Measurements from ENCODE around the gene KCNIP4.
A peak's percentile ranks its signal among the peaks of the same experiment; 100 is the strongest.

The KCNIP4 gene

DNA sequence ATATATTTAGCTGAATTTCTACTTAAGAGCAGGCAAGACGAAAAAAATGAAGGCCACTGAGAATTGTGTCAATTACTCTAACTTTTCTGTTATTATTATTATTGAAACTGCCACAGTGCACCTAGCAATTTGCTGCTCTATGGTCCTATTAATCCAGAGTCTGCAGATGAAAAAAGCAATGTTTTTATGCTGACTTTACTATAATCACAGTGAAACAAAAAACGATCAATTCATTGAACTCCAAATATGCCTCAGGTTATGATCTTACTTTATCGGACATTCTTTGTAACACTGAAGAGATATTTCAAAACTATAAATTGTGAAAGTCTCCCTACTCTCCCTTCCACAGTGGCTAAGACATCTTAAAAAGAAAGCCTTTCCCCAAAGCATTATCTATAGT is 474.4 kb downstream of the KCNIP4 start:
- no peak for DNase-seq

DNA sequence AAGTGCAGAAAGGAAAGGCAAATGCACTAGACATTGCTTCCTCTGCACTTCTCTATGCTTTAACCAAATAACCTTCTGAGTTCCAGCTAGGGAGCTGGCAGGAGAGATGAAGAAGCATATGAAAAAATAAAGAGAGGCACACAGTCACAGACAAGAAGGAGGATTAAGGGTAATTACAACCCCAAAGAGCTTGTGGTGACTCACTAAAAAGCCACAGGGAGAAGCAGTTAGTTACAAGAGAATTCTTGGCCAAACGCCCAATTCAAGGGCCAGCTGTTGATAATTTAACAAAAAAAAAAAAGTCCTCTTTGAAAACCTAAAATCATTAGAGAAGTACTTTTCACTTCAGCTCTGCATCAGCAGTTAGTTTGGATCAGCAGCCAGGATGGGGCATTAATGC is 478.0 kb downstream of the KCNIP4 start:
- peak in 2 of 58 donors; percentile 2 to 18 for DNase-seq

DNA sequence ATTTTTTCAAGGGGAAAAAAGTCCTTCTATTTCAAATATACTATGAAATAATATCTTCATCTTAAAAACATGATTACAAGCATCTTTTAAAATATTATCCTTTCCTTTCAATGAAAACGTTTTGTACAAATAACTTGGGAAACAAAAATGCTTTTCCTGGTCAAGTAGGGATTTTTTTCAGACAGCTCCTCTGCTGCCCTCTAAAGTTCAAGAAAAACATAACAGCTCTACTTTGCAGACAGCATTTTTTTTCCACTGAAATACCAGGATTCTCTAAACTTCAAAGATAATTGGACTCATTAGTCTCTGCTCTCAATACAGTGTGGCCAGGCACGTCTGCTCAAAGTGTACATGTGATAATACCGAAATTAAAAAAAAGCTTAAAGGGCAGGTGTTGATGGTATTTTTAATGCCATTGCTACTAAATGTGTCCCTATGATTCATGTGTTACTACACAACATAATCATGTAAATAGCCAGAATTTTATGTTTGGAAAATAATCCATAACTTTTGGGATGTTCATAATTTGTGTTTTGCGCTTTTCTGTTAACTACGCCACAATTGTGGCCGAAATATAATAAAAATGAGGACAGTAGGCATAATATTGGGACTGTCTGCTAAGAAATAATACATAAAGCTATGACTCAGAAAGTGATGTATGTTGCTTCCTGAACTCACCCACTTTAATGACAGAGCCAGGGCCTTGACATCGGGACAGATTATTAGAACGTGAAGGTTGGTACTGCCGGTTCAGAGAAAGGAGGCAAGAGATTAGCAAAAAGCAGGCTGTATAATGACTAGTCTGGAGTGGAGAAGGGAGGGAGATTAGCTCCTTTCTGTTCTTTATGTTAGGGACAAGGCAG is 478.9 kb downstream of the KCNIP4 start:
- peak in 1 of 58 donors; percentile 9 for DNase-seq

DNA sequence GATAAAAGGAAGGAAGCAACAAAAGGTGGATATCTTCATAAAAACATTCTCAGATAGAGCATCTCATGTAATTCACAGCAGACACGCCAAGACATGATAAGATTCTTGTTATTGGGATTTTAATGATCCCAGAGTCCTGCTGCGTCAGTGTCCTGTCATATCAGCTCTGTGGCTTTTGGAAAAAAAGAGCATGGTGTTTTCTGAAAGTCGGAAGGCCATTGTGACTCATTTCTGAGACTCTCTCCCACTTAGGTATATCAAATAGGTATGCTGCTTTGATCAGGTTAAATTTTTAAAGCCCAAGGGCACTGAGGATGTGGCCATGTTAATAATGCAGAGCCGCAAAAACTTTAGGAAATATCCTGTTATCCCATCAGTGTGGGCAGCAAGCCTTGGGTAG is 481.0 kb downstream of the KCNIP4 start:
- no peak for DNase-seq

DNA sequence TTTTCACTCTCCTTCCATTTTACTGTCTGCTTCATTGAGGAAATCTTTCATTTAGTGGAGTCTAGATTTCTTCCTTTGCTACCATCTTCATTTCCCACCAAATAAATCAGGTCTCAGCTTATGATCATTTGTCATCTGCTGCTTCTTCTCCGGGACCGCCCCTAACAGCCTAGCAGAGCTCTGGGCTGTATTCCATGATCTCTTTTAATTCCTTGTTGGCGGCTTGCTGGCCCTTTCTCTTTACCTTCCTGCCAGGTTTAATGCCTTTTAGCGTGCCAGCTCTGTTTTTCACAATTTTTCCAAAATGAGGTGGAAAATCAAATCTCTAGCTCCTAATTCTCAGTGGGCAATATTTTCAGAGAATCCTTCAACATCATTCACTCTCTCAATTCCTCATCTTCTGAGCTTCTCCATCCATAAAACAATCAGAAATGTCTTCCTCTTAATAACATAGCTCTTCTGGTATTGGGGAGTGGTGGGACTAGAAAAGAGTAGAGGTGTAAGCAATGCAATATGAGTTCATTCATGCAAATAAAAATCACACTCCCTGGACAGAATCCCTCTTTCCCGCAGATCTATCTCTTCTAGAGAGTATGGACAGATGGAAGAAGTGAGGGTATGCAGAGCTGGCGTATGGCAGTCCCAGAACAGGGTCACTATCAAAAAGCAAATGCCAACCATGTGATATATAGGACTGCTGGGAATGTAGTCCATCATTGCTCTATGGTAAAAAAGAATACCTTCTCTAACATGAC is 491.3 kb downstream of the KCNIP4 start:
- no peak for DNase-seq

DNA sequence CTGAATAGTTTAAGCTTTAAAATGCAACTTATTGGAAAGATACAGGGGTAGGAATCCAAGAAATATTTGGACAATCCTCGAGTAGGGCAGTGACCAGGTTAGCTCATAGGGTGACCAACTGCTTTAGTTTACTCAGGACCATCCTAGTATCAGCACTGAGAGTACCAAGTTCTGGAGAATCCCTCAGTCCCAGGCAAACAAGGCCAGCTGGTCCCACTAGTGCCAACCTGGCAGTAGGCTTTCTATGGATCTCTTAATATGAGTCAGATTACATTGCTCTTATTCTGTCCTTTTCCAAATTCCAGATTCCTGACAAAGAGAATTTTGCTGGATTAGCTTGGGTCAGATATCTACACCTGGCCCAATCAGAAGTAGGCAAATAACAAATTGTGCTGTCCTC is 493.7 kb downstream of the KCNIP4 start:
- no peak for DNase-seq

DNA sequence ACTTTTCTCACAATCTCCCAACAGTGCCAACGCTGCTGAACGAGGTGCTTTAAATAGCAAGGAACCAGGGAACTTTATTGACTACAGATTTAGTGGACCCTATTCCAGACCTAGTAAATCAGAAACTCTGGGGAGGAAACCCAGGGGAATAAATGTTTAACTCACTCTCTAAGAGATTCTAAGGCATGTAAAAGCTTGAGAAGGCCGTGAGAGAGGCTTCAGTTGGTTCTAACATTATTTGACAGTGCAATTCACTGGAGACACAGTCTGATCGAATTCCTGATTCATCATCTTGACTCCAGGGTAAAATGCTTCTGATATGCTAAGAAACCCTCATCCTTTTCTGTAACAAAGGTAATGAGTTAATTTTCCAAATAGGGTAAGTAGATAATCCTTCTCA is 494.4 kb downstream of the KCNIP4 start:
- DNase-seq: no peak

DNA sequence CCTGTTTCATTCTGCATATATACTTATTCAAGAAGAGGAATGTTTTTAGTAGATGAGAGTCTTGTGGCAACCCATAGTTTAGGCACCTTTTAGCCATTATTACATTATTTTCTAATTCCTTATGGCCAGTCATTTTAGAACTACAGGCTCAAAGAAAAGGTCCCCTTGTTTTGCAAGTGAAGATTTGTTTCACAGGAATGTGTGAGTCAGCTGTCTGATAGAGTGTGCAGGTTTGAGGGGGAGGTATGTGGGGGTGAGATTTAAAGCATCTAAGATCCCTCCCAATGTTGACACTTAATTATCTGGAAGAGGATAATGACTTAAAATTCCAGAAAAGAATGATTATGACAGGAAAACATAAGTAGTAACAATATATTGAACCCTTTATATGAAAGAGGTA is 495.6 kb downstream of the KCNIP4 start:
- DNase-seq: no peak

DNA sequence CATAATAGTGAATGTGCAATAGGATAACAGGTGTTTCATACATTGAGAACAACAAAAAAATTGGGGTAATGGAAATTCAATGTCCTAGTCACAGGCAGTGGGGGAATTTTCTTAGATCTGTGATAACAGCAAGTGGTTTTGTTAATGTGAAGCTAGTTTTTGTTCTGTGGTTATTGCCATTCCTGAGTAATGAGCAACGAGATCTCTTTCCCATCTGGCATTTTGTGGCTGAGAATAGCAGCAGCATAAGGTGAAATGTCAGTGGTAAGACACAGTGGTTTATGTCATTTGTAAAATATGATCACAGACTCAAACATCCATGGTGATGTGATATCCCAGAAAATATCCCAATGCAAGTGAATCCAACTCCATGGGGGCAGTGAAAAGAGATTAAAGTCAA is 497.5 kb downstream of the KCNIP4 start:
- no peak for DNase-seq

DNA sequence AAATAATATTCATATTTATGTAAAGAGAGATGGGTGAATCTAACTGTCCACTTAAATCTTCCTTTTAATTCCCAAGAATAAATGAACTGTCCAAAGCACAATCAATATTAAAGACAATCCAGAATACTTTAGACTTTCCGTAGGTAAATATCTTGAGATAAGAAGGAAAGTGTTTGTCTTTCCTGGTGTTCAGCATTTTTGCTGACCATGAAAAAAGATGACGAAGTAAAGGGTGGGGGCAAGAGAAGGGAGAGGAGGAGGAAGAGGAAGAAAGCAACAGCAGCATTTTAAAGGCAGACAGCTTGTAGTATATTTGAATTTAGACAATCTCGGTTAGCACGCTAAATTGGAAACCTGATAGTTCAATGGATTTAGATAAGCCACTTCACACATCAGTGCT is 498.2 kb downstream of the KCNIP4 start:
- DNase-seq: no peak

DNA sequence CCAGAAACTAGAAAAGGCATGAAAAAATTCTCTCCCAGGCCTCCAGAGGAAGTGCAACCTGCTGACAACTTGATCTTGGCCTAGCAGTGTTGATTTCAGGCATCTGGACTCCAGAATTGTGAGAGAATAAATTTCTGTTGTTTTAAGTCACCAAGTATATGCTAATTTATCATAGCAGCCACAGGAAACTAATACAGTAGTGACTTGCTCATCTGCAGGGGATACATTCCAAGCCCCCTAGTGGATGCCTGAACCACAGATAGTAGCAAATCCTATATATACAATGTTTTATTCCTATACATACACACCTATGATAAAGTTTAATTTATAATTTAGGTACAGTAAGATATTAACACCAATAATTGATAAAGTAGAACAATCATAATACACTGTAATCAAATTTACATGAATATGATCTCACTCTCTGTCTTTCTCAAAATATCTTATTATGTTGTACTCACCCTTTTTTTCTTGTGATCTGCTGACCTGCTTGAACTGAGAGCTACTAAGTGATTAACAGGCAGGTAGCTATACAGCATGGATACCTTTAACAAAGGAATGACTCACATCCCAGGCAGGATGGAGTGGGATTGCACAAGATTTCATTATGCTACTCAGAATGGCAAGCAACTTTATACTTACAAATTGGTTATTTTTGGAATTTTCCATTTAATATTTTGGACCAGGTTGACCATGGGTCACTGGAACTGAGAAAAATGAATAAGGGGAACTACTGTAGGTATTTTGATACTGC is 501.1 kb downstream of the KCNIP4 start:
- no peak for DNase-seq

DNA sequence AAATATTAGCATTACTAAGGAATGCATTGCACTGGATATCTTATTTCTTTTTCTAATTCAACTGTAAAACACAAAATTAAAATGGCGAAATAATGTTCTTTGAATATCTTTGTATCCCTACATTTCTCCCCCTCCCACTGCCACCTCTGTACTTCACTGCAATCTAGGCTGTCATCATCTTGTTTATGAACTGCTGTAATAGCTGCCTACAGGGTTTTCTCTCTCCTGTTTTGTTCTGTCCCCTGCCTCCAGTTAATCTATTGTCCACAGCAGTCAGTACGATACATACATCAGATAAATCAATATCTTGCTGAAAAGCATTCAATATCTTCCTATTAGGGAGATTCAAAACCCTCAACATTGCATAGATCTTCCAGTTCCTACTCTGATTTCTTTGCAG is 528.4 kb downstream of the KCNIP4 start:
- DNase-seq: no peak

DNA sequence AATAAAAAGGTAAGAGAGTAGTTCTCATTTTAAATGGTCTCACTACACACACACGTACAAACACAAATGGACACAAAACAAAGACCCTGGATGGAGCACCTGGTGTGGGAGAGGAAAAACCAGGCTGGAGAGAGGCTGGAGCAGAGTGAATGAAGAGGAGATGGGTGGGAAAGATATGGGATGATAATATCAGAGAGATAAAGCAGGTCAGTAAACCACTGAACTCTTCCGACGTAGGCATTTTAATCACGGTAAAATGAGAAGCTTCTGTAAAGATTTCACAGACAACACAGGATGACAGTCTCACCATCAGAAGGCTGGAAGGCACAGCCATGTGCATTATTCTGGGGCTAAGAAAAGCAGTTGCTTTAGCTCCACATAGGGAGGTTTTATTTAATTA is 532.8 kb downstream of the KCNIP4 start:
- DNase-seq: no peak

DNA sequence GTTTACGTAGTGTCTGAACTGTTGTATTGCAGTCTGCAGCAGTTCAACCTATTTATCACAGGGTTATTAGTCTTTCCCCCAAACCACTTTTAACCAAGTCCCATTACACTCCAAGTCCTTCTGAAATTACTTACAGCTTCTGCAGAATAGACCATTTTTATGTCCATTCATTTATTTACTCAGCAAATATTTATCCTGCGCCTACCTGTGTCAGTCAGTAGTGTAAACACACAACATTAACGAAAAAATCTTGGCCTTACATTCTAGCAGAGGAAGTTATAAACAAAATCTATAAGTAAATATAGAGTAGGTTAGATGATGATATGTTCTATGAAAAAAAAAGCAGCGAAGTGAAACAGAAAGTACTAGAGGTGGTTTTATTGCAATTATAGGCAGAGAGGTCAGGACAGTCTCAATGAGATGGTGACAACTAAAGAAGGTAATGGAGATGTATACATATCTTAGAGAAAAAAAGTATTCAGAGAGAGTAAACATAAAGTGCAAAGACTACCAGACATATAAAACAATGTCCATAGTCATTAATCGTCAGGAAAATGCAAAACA is 534.7 kb downstream of the KCNIP4 start:
- DNase-seq: no peak

DNA sequence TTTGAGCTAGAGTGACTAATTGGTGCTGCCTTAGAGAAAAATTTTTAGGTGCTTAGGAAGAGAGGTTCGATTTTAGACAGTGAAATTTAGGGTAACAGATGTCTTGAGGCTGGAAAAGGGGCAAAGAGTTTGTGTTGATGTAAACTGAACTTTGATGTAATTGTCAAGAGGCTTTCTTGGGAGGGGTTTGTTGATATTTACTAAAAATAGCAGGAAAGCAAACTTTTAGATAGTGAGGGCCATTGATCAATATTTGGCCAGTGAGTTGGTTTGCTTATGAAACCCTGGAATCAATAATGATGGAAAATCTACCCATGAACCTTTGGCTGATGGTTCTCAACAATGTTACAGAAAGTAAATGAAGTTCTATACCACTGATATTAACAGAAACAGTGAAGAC is 537.5 kb downstream of the KCNIP4 start:
- DNase-seq: no peak

DNA sequence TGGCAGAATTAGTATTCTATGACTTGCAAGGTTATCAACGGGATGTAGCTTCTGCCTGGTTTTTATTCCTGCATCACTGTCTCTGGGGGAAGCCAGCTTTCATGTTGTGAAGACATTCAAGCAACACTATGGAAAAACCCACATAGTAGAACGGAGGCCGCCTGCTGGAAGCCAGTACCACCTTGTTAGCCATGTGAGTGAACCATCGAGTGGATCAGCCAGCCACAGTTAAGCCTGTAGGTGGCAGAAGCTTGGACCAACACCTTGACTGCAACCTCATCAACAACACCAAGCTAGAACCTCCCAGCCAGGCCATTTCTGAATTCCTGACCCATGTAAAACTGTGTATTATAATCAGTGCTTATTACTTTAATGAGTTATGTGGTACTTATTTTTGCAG is 538.2 kb downstream of the KCNIP4 start:
- DNase-seq: no peak

DNA sequence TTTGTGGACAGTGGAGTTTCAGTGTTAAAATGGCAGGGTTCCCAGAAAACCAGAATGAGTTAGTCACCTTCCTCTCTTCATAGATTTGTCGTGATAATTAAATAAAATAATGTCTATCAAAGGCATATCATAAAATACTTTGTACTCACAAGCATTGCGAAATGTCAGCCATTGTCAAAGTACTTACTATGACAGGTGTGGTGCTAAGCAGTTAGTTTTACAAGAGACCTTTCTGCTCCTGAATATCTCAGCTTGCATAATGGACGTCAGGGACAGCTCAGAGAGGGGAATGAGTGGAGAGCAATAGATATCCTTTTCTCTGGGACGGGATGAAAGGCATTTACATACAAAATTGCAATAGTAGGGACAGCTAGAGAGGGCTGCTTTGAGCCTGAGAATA is 560.9 kb downstream of the KCNIP4 start:
- no peak for DNase-seq

DNA sequence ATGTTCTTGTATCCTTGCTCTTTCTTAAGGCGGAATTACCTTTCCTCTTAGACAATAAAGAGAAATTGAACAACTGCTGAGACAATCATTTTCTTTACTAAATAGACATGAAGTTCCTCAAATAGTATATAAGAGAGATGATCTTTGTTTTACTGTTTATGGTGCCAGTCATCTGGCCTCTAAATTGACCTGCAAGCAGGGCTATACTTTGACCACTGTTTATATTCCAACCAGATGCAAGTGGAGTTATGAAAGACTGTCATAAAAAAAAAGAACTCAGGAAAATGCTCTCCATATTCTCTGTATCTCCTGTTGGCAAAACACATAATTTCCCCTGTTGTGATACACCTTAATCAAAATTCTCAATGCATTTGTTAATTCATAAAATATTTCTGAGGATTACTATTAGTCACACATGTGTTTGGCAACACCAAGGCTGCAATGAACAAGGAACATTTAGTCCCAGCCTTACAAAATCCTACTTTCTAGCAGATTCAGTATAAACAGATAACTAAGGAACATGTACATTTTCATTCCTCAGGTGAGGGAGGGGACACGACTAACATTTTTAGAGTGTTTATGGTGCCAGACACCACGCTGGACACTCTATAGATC is 562.3 kb downstream of the KCNIP4 start:
- no peak for DNase-seq

DNA sequence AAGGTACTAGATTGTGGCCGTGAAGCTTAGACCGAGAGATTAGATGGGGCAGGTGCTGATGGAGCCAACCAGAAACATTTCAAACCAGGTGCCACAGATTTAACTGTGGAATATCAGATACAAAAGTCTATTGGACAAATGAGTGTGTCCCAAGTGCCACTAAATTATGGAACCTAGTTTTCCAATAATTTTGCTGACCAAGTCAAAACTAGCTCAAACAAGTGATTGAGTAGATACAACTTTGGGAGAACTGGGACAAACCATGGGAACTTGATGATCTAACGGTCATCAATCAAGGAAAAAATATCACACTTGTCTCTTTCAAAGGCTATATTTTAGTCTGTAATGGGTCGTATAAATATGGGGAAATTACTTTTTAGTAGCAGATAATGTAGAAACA is 562.9 kb downstream of the KCNIP4 start:
- DNase-seq: no peak

DNA sequence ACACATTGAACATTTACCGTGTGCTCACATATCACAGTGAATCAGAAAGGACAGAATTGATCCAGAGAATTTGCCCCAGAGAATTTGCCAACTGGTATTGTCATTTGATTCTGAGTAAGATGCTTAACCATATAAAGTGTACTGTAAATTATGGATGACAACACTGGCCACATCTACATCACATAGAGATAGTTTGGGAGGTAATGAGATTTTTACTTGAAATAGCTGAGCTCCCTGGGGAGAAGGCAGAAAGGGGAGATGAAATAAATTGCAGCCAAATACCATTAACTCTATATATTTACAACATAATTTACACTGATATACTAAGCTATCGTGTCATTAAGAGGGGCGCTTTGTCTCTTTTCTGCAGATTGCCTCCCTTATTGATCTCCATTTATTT is 564.0 kb downstream of the KCNIP4 start:
- no peak for DNase-seq

DNA sequence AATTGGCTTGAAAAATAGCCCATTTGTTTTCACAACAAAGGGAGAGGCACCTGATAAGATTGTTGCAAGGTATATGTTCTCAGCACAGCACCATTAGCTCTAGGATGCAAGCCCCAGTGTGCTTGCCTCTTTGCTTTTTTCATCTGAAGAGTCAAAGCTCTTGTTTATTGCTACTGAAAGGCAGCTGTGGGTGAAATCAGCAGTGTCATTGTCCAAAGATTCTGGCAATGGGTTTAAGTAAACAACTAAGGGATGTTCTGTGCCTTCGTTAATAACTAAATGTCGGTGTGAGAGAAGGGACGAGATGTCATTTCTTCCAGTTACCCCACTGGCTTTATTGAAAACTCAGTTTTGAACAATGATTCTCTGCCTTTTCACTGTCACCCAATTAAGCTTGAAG is 567.7 kb downstream of the KCNIP4 start:
- peak in 16 of 58 donors; percentile 0 to 54 (median 6) for DNase-seq
